HepG2 (cell line): Measurements from ENCODE around the gene ZMPSTE24. TPM values are rescaled to one million over a fixed set of nuclear protein-coding genes. Genes with fewer than 3 reads are reported as not detected.

Experiments used
- ATAC-seq: fragments of 200-7000 bp; cut with Tn5 transposase; 3 replicates; pipeline ENCODE4 v1.9.1; 2020; ENCODE audit warnings: mild to moderate bottlenecking, moderate library complexity
- BruUV-seq: library from RNA; stranded (reverse); fragments of 400-500 nt; replicated peaks from 2 replicates; lab custom pipeline; 2021; lab: Mats Ljungman, UMichigan
- CTCF ChIA-PET: fragments of 300-600 bp; formaldehyde crosslinking; extraction: SDS; loops from one replicate; lab custom pipeline; 2021; ENCODE audit warnings: low total read pairs, inconsistent platforms, low intra/inter-chr PET ratio; lab: Yijun Ruan, JAX
- POLR2A ChIA-PET: fragments of 350-600 bp; sonication (Branson Sonifier 250); formaldehyde crosslinking; loops from one replicate; lab custom pipeline; 2020; ENCODE audit warnings: antibody characterized with exemption, inconsistent platforms; lab: Yijun Ruan, JAX
- DNase-seq: peaks from one replicate; pipeline ENCODE4 v3.0.0-alpha.2; 2015; ENCODE audit warnings: low spot score
- FAIRE-seq: peaks from 3 replicates; lab custom pipeline; 2011; peaks lifted over from hg19 to GRCh38; lab: Jason Lieb, UNC
- H2AFZ ChIP-seq: one replicate; pipeline ENCODE4 v1.6.1; 2011; ENCODE audit warnings: low read length, inconsistent platforms
- H3K27ac ChIP-seq: fragments of 300-600 bp; 3 replicates; pipeline ENCODE4 v1.8.0; 2011; ENCODE audit warnings: mixed run types, mild to moderate bottlenecking, mixed read lengths, low read length, inconsistent platforms; ENCODE audit not compliant: insufficient read depth; ENCODE audit errors: extremely low read length
- H3K27me3 ChIP-seq, 2 experiments: fragments of 200-600 bp in 1 of 2; 2 replicates in 1 of 2; 3 replicates in 1 of 2; pipeline versions ENCODE4 v1.6.0 to v1.8.0; 2011; ENCODE audit warnings: low read length in 2 of 2, mild to moderate bottlenecking in 2 of 2, moderate library complexity in 2 of 2, inconsistent platforms in 1 of 2; ENCODE audit not compliant: insufficient read depth in 2 of 2, control insufficient read depth in 1 of 2
- H3K36me3 ChIP-seq, 2 experiments: fragments of 200-600 bp in 1 of 2; replicated peaks in 1 of 2; 2 replicates in 1 of 2; 3 replicates in 1 of 2; pipeline versions ENCODE4 v1.5.1 to v1.8.0; 2011; ENCODE audit warnings: low read length in 2 of 2, inconsistent platforms in 1 of 2; ENCODE audit not compliant: insufficient read depth in 2 of 2, control insufficient read depth in 1 of 2
- H3K4me1 ChIP-seq: 2 replicates; pipeline ENCODE4 v1.5.1; 2012; ENCODE audit warnings: low read length, inconsistent platforms; ENCODE audit not compliant: insufficient read depth
- H3K4me2 ChIP-seq: 2 replicates; pipeline ENCODE4 v1.6.0; 2011; ENCODE audit warnings: low read depth, low read length, inconsistent platforms
- H3K4me3 ChIP-seq, 3 experiments: fragments of 200-600 bp in 1 of 3; sonication (generic), shearing (Covaris generic) in 1 of 3; replicated peaks in 1 of 3; 2 replicates each; pipeline ENCODE4 v1.5.1; 2011 to 2016; ENCODE audit warnings: low read length in 3 of 3, inconsistent platforms in 2 of 3, low read depth in 2 of 3, mild to moderate bottlenecking in 2 of 3, control low read depth in 1 of 3, mixed read lengths in 1 of 3; ENCODE audit not compliant: insufficient read depth in 1 of 3
- H3K79me2 ChIP-seq: one replicate; pipeline ENCODE4 v1.6.1; 2011; ENCODE audit warnings: low read length, inconsistent platforms; ENCODE audit not compliant: insufficient read depth
- H3K9ac ChIP-seq: 2 replicates; pipeline ENCODE4 v1.6.0; 2011; ENCODE audit warnings: mild to moderate bottlenecking, low read depth, low read length, inconsistent platforms; ENCODE audit not compliant: insufficient read depth
- H3K9me3 ChIP-seq: 2 replicates; pipeline ENCODE4 v1.5.1; 2012; ENCODE audit warnings: mild to moderate bottlenecking, low read length
- H4K20me1 ChIP-seq: 2 replicates; pipeline ENCODE4 v1.6.0; 2011; ENCODE audit warnings: inconsistent platforms, mild to moderate bottlenecking, low read length, moderate library complexity; ENCODE audit not compliant: insufficient read depth
- ATF5 ChIP-seq: sonication (generic); formaldehyde crosslinking; IDR thresholded peaks from 2 replicates; pipeline ENCODE4 v1.4.0; 2020; ENCODE audit warnings: mild to moderate bottlenecking, low read depth, missing genetic modification reagents
- FOSL2 ChIP-seq: sonication (generic); formaldehyde crosslinking; IDR thresholded peaks from 2 replicates; pipeline ENCODE4 v1.4.0; 2020; ENCODE audit warnings: missing genetic modification reagents
- GLI4 ChIP-seq: sonication (generic); formaldehyde crosslinking; IDR thresholded peaks from 2 replicates; pipeline ENCODE4 v1.5.1; 2020; ENCODE audit warnings: missing genetic modification reagents, mild to moderate bottlenecking, moderate library complexity, borderline replicate concordance
- GZF1 ChIP-seq: sonication (generic); formaldehyde crosslinking; IDR thresholded peaks from 2 replicates; pipeline ENCODE4 v1.5.1; 2020; ENCODE audit warnings: mild to moderate bottlenecking, missing genetic modification reagents
- HNRNPUL1 ChIP-seq: fragments of 200-400 bp; formaldehyde crosslinking; IDR thresholded peaks from 2 replicates; pipeline ENCODE4 v1.6.1; 2017; ENCODE audit warnings: low read depth, mild to moderate bottlenecking, low read length, moderate library complexity
- HOMEZ ChIP-seq: IDR thresholded peaks from 2 replicates; pipeline ENCODE4 v1.6.1; 2016; ENCODE audit warnings: low read depth
- KLF16 ChIP-seq, 2 experiments: sonication (generic) in 1 of 2; formaldehyde crosslinking in 1 of 2; IDR thresholded peaks; 2 replicates each; pipeline versions ENCODE4 v1.6.1 to v1.8.0; 2016 to 2023; ENCODE audit warnings: missing genetic modification reagents in 2 of 2, missing compliant biosample characterization in 1 of 2
- MAFF ChIP-seq: IDR thresholded peaks from 2 replicates; pipeline ENCODE4 v1.6.1; 2011; ENCODE audit warnings: low read depth, low read length, improper control_type of control experiment
- MAFK ChIP-seq, 2 experiments: IDR thresholded peaks in 1 of 2; conservative IDR thresholded peaks in 1 of 2; 2 replicates each; pipeline ENCODE4 v1.6.1; 2011; ENCODE audit warnings: improper control_type of control experiment in 2 of 2, low read length in 2 of 2
- MEIS2 ChIP-seq: sonication (generic); formaldehyde crosslinking; IDR thresholded peaks from 2 replicates; pipeline ENCODE4 v1.9.0; 2021; ENCODE audit warnings: mild to moderate bottlenecking, missing genetic modification reagents
- MTA3 ChIP-seq: sonication (generic); formaldehyde crosslinking; IDR thresholded peaks from 2 replicates; pipeline ENCODE4 v1.4.0; 2020; ENCODE audit warnings: missing genetic modification reagents
- NCOA5 ChIP-seq: sonication (generic); formaldehyde crosslinking; IDR thresholded peaks from 2 replicates; pipeline ENCODE4 v1.4.0; 2020; ENCODE audit warnings: missing genetic modification reagents
- RARG ChIP-seq: sonication (generic); formaldehyde crosslinking; IDR thresholded peaks from 2 replicates; pipeline ENCODE4 v1.4.0; 2020; ENCODE audit warnings: low read depth, mild to moderate bottlenecking, missing genetic modification reagents
- RORA ChIP-seq: sonication (generic); formaldehyde crosslinking; IDR thresholded peaks from 2 replicates; pipeline ENCODE4 v1.5.0; 2020; ENCODE audit warnings: mild to moderate bottlenecking, missing genetic modification reagents, moderate library complexity
- SOX13 ChIP-seq, 3 experiments: fragments of 450-650 bp in 1 of 3; sonication (generic) in 1 of 3; formaldehyde crosslinking in 1 of 3; IDR thresholded peaks in 2 of 3; conservative IDR thresholded peaks in 1 of 3; 2 replicates each; pipeline versions ENCODE4 v1.5.0 to v1.6.1; 2016 to 2020; ENCODE audit warnings: antibody characterized with exemption in 1 of 3, mild to moderate bottlenecking in 1 of 3, missing compliant biosample characterization in 1 of 3, missing genetic modification reagents in 1 of 3, moderate library complexity in 1 of 3
- TBX2 ChIP-seq: sonication (generic); formaldehyde crosslinking; IDR thresholded peaks from 2 replicates; pipeline ENCODE4 v1.5.0; 2020; ENCODE audit warnings: missing genetic modification reagents, mild to moderate bottlenecking, borderline replicate concordance
- THAP8 ChIP-seq: sonication (generic); formaldehyde crosslinking; IDR thresholded peaks from 2 replicates; pipeline ENCODE4 v1.5.1; 2020; ENCODE audit warnings: missing genetic modification reagents, mild to moderate bottlenecking, borderline replicate concordance
- TMF1 ChIP-seq: sonication (generic); formaldehyde crosslinking; IDR thresholded peaks from 2 replicates; pipeline ENCODE4 v1.8.1; 2022; ENCODE audit warnings: low read depth, missing genetic modification reagents
- WIZ ChIP-seq: sonication (generic); formaldehyde crosslinking; IDR thresholded peaks from 2 replicates; pipeline ENCODE4 v1.5.1; 2020; ENCODE audit warnings: mild to moderate bottlenecking, missing genetic modification reagents
- ZBTB37 ChIP-seq: sonication (generic); formaldehyde crosslinking; IDR thresholded peaks from 2 replicates; pipeline ENCODE4 v1.4.0; 2020; ENCODE audit warnings: mild to moderate bottlenecking, missing genetic modification reagents
- WGBS: methylation state at CpG from one replicate; pipeline ENCODE4 v1.1.6; 2017; ENCODE audit warnings: low lambda C conversion rate; 5-methylcytosine and 5-hydroxymethylcytosine counted together
- in situ Hi-C: cut with HindIII; loops from 2 replicates; pipeline ENCODE4 v1.10.0; 2017; ENCODE audit warnings: low pct_unique_long_range_greater_than_20kb; ENCODE audit not compliant: extremely low pct_ligation_motif_present
- intact Hi-C: fragments of 100-400 bp; cut with micrococcal nuclease; formaldehyde crosslinking; loops from one replicate; pipeline ENCODE4 v1.10.0; 2022; ENCODE audit not compliant: unreplicated experiment
- polyA plus RNA-seq, 8 experiments: library from polyadenylated mRNA; depleted of rRNA in 3 of 8; stranded (reverse) in 7 of 8; unstranded in 1 of 8; fragments of >200 nt; fragmentation: Illumina TruSeq in 4 of 8; extraction: Trizol in 4 of 8; gene quantifications; 2 replicates each; pipeline versions ENCODE4 v1.2.1 to v1.2.3, GENCODE V29; 2011 to 2016; ENCODE audit warnings: low read depth in 4 of 8, missing spikeins in 1 of 8, mixed read lengths in 1 of 8; ENCODE audit not compliant: insufficient read depth in 1 of 8
- total RNA-seq, 5 experiments: library from RNA; depleted of rRNA; stranded (reverse); fragments of >200 nt; fragmentation: Illumina TruSeq; extraction: Trizol; gene quantifications; 2 replicates each; pipeline ENCODE4 v1.2.3, GENCODE V29; 2016; ENCODE audit warnings: low read depth in 1 of 5

Gene ZMPSTE24
- total and polyA plus RNA-seq, 2 of the 13 experiments (the other 11 are each of a cell fraction or from before 2014, with no cell fraction given), result 13.6 to 60.2 TPM

GRCh38 chr1:40247655-40248054 lies 10.4 kb upstream of the ZMPSTE24 start, which contains the start of gene TMCO2:
Gene TMCO2 (plus strand): TSS chr1:40247937. CDS start chr1:40247994, 57 bp downstream.
- intact Hi-C loops, result no loop called here
- Histone ChIP-seq H3K36me3 (no peaks in the 10 kb centered on the region), H3K4me2 (peak within 1 kb of the TSS; percentile 43), H3K27ac (no peak within 1 kb of the TSS), H3K79me2 (no peaks in the 10 kb centered on the region), H3K9ac (no peak within 1 kb of the TSS), H3K4me3 (no peak within 1 kb of the TSS), H2AFZ (no peak within 1 kb of the TSS), H4K20me1 (no peaks in the 10 kb centered on the region), H3K27me3 (no peaks in the 10 kb centered on the region), H3K9me3 (no peaks in the 10 kb centered on the region), H3K4me1 (peaks cover 58% of the 10 kb centered on the region)
- peak; percentile 83 for ATAC-seq
- CTCF ChIA-PET, result no interaction called here
- POLR2A ChIA-PET, result interaction anchor here (0.6 to 1.9 kb wide), 6 partner anchors 10 to 135 kb away, joined by 3 to 13 read pairs (median 4); partner anchors contain the start of genes COL9A2 and ZMPSTE24
- FAIRE-seq, result peak; percentile 86
- in situ Hi-C loops, result no loop called here
- WGBS, result 0% methylated on average over 1 of the region's 1 CpG
- BruUV-seq, result no TSS peak
- DNase-seq, result peak; percentile 93
- no peak for TF ChIP-seq ATF5 (CRISPR knock-in tag)
- TF ChIP-seq MAFF, result no peak
- no peak for TF ChIP-seq TBX2 (CRISPR knock-in tag)
- peak; percentile 49; the same call in 1 of the 2 replicates for TF ChIP-seq HOMEZ (CRISPR knock-in tag)
- TF ChIP-seq MAFK (conservative IDR thresholded peaks at IDR 0.05 in 1 of 2, IDR thresholded peaks at IDR 0.05 in 1 of 2; ENCODE audit: low read length in 2 of 2), result no peak
- TF ChIP-seq HNRNPUL1, result no peak
- TF ChIP-seq THAP8 (CRISPR knock-in tag), result no peak
- TF ChIP-seq NCOA5, result no peak
- TF ChIP-seq FOSL2 (CRISPR knock-in tag), result 0 out of 2 replicates have a peak, but pooled peaks have one; percentile 20
- no peak for TF ChIP-seq WIZ (CRISPR knock-in tag)
- TF ChIP-seq GZF1 (CRISPR knock-in tag), result no peak
- no peak for TF ChIP-seq TMF1 (CRISPR knock-in tag)
- TF ChIP-seq SOX13 (IDR thresholded peaks at IDR 0.05), result no peak
- peak in 1 of 2 experiments; percentile 78; a peak in 2 of 4 replicates for TF ChIP-seq SOX13 (CRISPR knock-in tag; conservative IDR thresholded peaks at IDR 0.05 in 1 of 2, IDR thresholded peaks at IDR 0.05 in 1 of 2)
- TF ChIP-seq ZBTB37, result no peak
- no peak for TF ChIP-seq RORA (CRISPR knock-in tag)
- no peak for TF ChIP-seq GLI4
- no peak for TF ChIP-seq MEIS2 (CRISPR knock-in tag)
- no peak for TF ChIP-seq KLF16 (CRISPR knock-in tag; IDR thresholded peaks at IDR 0.05)
- no peak for TF ChIP-seq MTA3 (CRISPR knock-in tag)
- no peak for TF ChIP-seq RARG (CRISPR knock-in tag)
